Esophagus squamous epithelium (tissue), 5 donors: ENCODE measurements around the gene CCL3. TPM values are rescaled to one million over a fixed set of nuclear protein-coding genes. Genes with fewer than 3 reads are reported as not detected.

Experiments used
- DNase-seq: peaks from one replicate; lab custom pipeline; 2025; lab: John Stamatoyannopoulos, UW
- H3K27ac ChIP-seq, 4 donors: fragments of 200-600 bp; sonication (generic); one replicate each; pipeline ENCODE4 v1.5.1; 2016 to 2019; ENCODE audit warnings: mild to moderate bottlenecking in 1 of 4
- H3K27me3 ChIP-seq, 4 donors: fragments of 200-600 bp; sonication (generic); 1 replicate in 3 of 4; 2 replicates in 1 of 4; pipeline versions ENCODE4 v1.5.1 to v1.6.0; 2017 to 2021; ENCODE audit warnings: antibody characterized with exemption in 1 of 4
- H3K36me3 ChIP-seq, 3 donors: fragments of 200-600 bp; sonication (generic); one replicate each; pipeline ENCODE4 v1.5.1; 2016 to 2019
- H3K4me1 ChIP-seq, 3 donors: fragments of 200-600 bp; sonication (generic); one replicate each; pipeline ENCODE4 v1.5.1; 2017 to 2019
- H3K4me3 ChIP-seq, 4 donors: fragments of 200-600 bp; sonication (generic); 1 replicate in 3 of 4; 2 replicates in 1 of 4; pipeline ENCODE4 v1.5.1; 2016 to 2019; ENCODE audit warnings: mild to moderate bottlenecking in 2 of 4, moderate library complexity in 1 of 4
- H3K9me3 ChIP-seq, 3 donors: fragments of 200-600 bp; sonication (generic); one replicate each; pipeline ENCODE4 v1.5.1; 2016 to 2019
- POLR2A ChIP-seq, 4 donors: fragments of 450-650 bp; IDR thresholded peaks; one replicate each; pipeline ENCODE4 v1.6.1; 2017; ENCODE audit warnings: antibody characterized with exemption in 4 of 4, mild to moderate bottlenecking in 4 of 4, moderate library complexity in 3 of 4
- WGBS, 2 donors: methylation state at CpG; one replicate each; pipeline ENCODE4 v1.1.5; 2018; 5-methylcytosine and 5-hydroxymethylcytosine counted together
- intact Hi-C: fragments of 100-400 bp; cut with DNase I; formaldehyde crosslinking; loops from one replicate; pipeline ENCODE4 v1.15.0; 2022
- total RNA-seq, 4 donors: library from RNA; depleted of rRNA; stranded (reverse); fragments of >200 nt; gene quantifications; one replicate each; pipeline ENCODE4 v1.1.0, GENCODE V29; 2016
- TF ChIP-seq, protein P1 (sequence below), 6 experiments: fragments of 450-650 bp in 4 of 6; fragments of 200-600 bp in 2 of 6; sonication (generic) in 2 of 6; IDR thresholded peaks; one replicate each; pipeline ENCODE4 v1.5.1; 2016 to 2019; ENCODE audit warnings: antibody characterized with exemption in 6 of 6, mild to moderate bottlenecking in 4 of 6, moderate library complexity in 4 of 6
- donor health status: DM: yes; HTN: yes; CAD: no.

The CCL3 gene
- total RNA-seq, 4 donors from 2014 or later = 0.68 TPM; not detected in 3

DNA sequence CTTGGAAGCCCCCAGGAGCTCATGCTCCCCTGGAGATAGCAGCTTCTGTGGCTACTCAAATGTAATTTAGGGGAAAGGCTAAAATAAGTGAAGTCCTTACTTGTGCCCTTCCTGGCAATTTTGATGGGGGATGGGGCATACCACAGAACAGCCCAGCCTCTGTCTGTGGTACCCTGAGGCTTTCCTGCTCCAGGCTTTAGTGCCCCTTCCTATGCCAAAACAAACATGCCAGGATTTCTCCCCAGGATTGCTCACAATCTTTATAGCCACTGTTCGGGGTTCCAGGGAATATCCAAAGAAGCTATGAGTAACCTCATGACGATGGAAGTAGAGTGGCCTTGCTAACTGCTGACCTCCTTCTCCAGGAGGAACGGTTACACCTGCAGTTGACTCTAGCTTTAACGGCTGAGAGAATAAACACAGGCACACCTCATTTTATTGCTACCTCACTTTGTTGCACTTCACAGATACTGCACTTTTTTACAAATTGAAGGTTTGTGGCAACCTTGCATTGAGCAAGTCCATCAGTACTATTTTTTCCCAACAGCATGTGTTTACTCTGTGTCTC is 38.6 kb upstream of the CCL3 start:
- Histone ChIP-seq H3K27ac (no peak overlapping the region), H3K9me3 (peaks cover 0 to 18% (median 5%) of the 10 kb centered on the region in 3 donors), H3K4me1 (no peaks in the 10 kb centered on the region), H3K27me3 (peaks cover 0 to 43% (median 0%) of the 10 kb centered on the region in 4 donors), H3K36me3 (no peaks in the 10 kb centered on the region), H3K4me3 (no peak overlapping the region)
- TF ChIP-seq, protein P1, sequence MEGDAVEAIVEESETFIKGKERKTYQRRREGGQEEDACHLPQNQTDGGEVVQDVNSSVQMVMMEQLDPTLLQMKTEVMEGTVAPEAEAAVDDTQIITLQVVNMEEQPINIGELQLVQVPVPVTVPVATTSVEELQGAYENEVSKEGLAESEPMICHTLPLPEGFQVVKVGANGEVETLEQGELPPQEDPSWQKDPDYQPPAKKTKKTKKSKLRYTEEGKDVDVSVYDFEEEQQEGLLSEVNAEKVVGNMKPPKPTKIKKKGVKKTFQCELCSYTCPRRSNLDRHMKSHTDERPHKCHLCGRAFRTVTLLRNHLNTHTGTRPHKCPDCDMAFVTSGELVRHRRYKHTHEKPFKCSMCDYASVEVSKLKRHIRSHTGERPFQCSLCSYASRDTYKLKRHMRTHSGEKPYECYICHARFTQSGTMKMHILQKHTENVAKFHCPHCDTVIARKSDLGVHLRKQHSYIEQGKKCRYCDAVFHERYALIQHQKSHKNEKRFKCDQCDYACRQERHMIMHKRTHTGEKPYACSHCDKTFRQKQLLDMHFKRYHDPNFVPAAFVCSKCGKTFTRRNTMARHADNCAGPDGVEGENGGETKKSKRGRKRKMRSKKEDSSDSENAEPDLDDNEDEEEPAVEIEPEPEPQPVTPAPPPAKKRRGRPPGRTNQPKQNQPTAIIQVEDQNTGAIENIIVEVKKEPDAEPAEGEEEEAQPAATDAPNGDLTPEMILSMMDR (IDR thresholded peaks at IDR 0.05) = no peak
- TF ChIP-seq POLR2A (IDR thresholded peaks at IDR 0.05) = no peak
- intact Hi-C loops = no loop called here
- WGBS, 2 donors = 78 to 87% methylated on average over 4 of the region's 4 CpGs
- DNase-seq = no peak

DNA sequence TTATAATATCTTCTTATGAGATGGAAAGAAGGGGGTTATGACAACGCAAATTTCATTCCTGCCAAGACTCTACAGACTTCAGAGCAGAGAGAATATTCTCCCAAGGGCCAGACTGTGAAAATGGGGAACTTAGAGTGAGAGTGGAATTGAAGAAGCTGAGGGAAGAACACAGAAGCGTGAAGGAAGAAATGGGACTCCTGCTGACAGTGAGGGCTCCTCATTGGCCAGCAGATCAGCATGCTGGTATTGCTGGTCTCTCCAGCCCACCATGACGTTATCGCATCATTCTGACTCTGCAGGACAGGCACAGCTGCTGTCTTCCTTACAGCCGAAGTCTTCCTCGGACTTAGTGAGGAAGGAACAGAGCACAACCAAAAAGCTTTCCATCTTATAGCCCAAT is 38.0 kb upstream of the CCL3 start:
- TF ChIP-seq, protein P1 (IDR thresholded peaks at IDR 0.05) = no peak
- no peak for TF ChIP-seq POLR2A (IDR thresholded peaks at IDR 0.05)
- H3K4me3 ChIP-seq = no peak overlapping the region
- H3K9me3 ChIP-seq = peaks cover 0 to 18% (median 5%) of the 10 kb centered on the region in 3 donors
- H3K4me1 ChIP-seq = no peaks in the 10 kb centered on the region
- H3K27me3 ChIP-seq = peaks cover 0 to 38% (median 0%) of the 10 kb centered on the region in 4 donors
- intact Hi-C loops = no loop called here
- H3K36me3 ChIP-seq = no peaks in the 10 kb centered on the region
- 71 to 78% methylated on average over 6 of the region's 6 CpGs for WGBS, 2 donors
- no peak overlapping the region for H3K27ac ChIP-seq
- DNase-seq = no peak

DNA sequence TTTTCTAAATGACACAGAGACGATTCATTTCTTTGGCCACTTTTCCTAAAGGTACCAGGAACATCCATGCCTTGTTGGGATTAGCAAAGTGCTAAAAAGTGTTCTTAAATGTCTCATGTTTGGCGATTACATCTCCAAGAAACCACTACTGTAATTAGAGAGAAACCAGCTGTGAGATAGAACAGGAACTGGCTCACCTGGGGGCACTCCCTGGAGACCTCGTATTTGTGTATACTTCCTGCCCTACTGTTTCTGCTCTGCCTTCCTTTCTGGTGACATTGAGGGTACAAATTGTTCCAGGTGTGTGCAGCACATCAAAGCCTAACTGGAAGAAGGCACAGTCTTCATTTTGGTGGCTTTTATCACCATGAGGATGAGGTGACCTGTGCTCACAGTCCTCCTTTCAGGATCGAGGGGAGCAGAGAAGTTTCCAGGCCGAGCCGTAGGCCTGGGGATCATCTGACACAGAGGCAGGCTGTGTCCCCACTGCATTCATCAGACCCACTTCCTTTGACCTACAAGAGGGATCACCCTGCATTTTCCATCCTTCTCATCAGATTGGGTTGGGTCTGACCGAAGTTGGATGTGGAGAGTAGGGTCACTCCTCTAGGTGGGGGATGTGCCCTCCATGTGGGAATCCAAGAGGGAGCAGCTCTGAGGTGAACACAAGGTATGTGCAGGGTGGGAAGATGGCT is 37.4 kb upstream of the CCL3 start:
- Histone ChIP-seq H3K36me3 (no peaks in the 10 kb centered on the region), H3K4me3 (no peak overlapping the region), H3K27ac (no peak overlapping the region), H3K4me1 (no peaks in the 10 kb centered on the region), H3K27me3 (peaks cover 0 to 38% (median 0%) of the 10 kb centered on the region in 4 donors), H3K9me3 (peaks cover 0 to 18% (median 5%) of the 10 kb centered on the region in 3 donors)
- intact Hi-C loops = no loop called here
- DNase-seq = no peak
- TF ChIP-seq POLR2A (IDR thresholded peaks at IDR 0.05) = no peak
- TF ChIP-seq, protein P1 (IDR thresholded peaks at IDR 0.05) = no peak
- 77 to 79% methylated on average over 4 to 7 of the region's 7 CpGs for WGBS, 2 donors

DNA sequence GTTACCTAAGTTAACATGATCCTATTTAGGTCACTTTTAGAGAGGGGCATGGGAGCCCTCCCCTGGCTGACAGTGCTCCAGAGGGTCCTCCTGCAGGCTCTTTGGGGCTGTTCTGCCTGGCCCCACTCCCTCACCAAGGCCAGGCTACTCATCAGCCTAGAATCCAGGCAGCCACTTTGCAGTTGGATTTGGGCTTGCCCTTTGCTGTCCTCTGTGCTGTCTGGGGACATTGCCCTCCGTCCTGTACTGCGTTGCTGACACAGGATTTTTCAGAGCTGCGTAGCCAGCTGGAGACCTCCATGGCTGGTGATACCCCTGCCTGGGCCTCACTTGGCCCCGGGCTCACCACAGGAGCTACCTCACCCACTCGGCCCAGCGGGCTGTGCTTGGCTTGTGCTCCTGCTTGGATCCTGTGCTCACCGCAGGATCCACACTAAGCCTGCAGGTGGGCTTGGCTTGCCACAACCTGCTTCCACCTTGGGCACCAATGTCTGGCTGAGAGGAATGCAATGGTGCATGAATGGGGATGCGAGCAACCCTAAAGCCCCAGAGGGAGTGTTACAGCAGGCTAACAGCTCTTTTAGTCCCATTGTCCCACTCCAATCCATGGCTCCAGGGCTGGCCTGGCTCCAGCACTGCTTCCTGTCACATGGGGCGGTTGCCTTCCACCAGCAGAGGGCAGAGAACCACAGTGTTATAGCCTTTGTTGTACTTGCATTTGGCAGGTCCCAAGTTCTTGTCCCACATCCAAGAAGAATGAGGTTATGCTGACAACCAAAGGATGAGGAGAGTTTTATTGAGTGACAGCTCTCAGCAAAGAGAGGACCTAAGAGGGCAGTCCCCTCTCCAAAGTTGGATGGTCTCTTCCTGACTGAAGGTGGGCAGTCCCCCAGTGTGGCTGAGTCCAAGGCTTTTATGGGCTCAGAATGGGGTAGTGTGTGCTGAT is 35.2 kb upstream of the CCL3 start:
- intact Hi-C loops = no loop called here
- Histone ChIP-seq H3K36me3 (no peaks in the 10 kb centered on the region), H3K9me3 (peaks cover 0 to 18% (median 5%) of the 10 kb centered on the region in 3 donors), H3K27ac (no peak overlapping the region), H3K27me3 (peaks cover 0 to 44% (median 0%) of the 10 kb centered on the region in 4 donors), H3K4me3 (no peak overlapping the region), H3K4me1 (no peaks in the 10 kb centered on the region)
- no peak for DNase-seq
- WGBS, 2 donors = 58 to 63% methylated on average over 4 to 5 of the region's 9 CpGs
- TF ChIP-seq POLR2A (IDR thresholded peaks at IDR 0.05) = no peak
- TF ChIP-seq, protein P1 (IDR thresholded peaks at IDR 0.05) = peak in 1 of 6 experiments; percentile 14
